Panc1 (cell line): ENCODE results near the gene TMEM170A. TPM values are rescaled to one million over a fixed set of nuclear protein-coding genes. Genes with fewer than 3 reads are reported as not detected.

Experiments used
- ATAC-seq: fragments of 200-7000 bp; cut with Tn5 transposase; 2 replicates; pipeline ENCODE4 v1.9.1; 2020; ENCODE audit warnings: mild to moderate bottlenecking, moderate library complexity
- BruUV-seq: library from RNA; stranded (reverse); fragments of 400-500 nt; replicated peaks from 2 replicates; lab custom pipeline; 2021; lab: Mats Ljungman, UMichigan
- CTCF ChIA-PET: fragments of 300-600 bp; sonication (Branson Sonifier 250); formaldehyde crosslinking; loops from one replicate; lab custom pipeline; 2022; ENCODE audit warnings: antibody characterized with exemption; lab: Charles Lee
- POLR2A ChIA-PET: fragments of 300-600 bp; sonication (Branson Sonifier 250); formaldehyde crosslinking; loops from one replicate; lab custom pipeline; 2022; ENCODE audit warnings: antibody characterized with exemption; lab: Charles Lee
- DNase-seq: peaks from one replicate; pipeline ENCODE4 v3.0.0-alpha.2; 2010; ENCODE audit warnings: low read depth, low spot score
- H3K27ac ChIP-seq: 2 replicates; pipeline ENCODE4 v1.5.1; 2011; ENCODE audit warnings: mild to moderate bottlenecking, low read length, inconsistent platforms
- H3K27me3 ChIP-seq: fragments of 200-500 bp; sonication (Bioruptor generic); 2 replicates; pipeline ENCODE4 v1.6.0; 2014; ENCODE audit warnings: low read length, inconsistent platforms; ENCODE audit not compliant: control insufficient read depth, insufficient read depth
- H3K36me3 ChIP-seq: fragments of 200-500 bp; sonication (Bioruptor generic); 2 replicates; pipeline ENCODE4 v1.5.1; 2014; ENCODE audit warnings: inconsistent platforms, mild to moderate bottlenecking, low read length, moderate library complexity; ENCODE audit not compliant: control insufficient read depth, insufficient read depth
- H3K4me1 ChIP-seq: 2 replicates; pipeline ENCODE4 v1.5.1; 2011; ENCODE audit warnings: inconsistent platforms, mild to moderate bottlenecking, low read length, moderate library complexity; ENCODE audit not compliant: control insufficient read depth, insufficient read depth
- H3K4me3 ChIP-seq, 2 experiments: 2 replicates each; pipeline ENCODE4 v1.5.1; 2011 to 2012; ENCODE audit warnings: low read depth in 2 of 2, low read length in 2 of 2, mild to moderate bottlenecking in 2 of 2, inconsistent platforms in 1 of 2, moderate library complexity in 1 of 2
- H3K9me3 ChIP-seq: fragments of 200-500 bp; sonication (Bioruptor generic); 2 replicates; pipeline ENCODE4 v1.5.1; 2014; ENCODE audit warnings: low read depth, mild to moderate bottlenecking, inconsistent platforms, low read length, moderate library complexity; ENCODE audit not compliant: control insufficient read depth, insufficient read depth
- POLR2AphosphoS5 ChIP-seq: IDR thresholded peaks from 2 replicates; pipeline ENCODE4 v1.6.1; 2012; ENCODE audit warnings: mild to moderate bottlenecking, low read depth, low read length, moderate library complexity
- SIN3A ChIP-seq: IDR thresholded peaks from 2 replicates; pipeline ENCODE4 v1.6.1; 2012; ENCODE audit warnings: low read depth, mild to moderate bottlenecking, low read length, moderate library complexity, borderline replicate concordance; ENCODE audit not compliant: insufficient read depth
- TCF7L2 ChIP-seq: IDR thresholded peaks from 2 replicates; pipeline ENCODE4 v1.6.1; 2011; ENCODE audit warnings: mild to moderate bottlenecking, low read depth, low read length, inconsistent platforms
- in situ Hi-C: cut with HindIII; loops from 2 replicates; pipeline ENCODE4 v1.10.0; 2016; ENCODE audit warnings: low sequenced_read_pairs, low pct_unique_long_range_greater_than_20kb
- intact Hi-C: fragments of 100-400 bp; cut with micrococcal nuclease; formaldehyde crosslinking; loops from one replicate; pipeline ENCODE4 v1.10.0; 2022; ENCODE audit not compliant: unreplicated experiment
- total RNA-seq: library from RNA; stranded (reverse); gene quantifications from one replicate; pipeline ENCODE4 v1.2.1, GENCODE V29; 2021; ENCODE audit not compliant: unreplicated experiment
- TF ChIP-seq, protein P1 (sequence below): fragments of 450-650 bp; IDR thresholded peaks from 2 replicates; pipeline ENCODE4 v1.5.1; 2017; ENCODE audit warnings: mild to moderate bottlenecking
- TF ChIP-seq, protein P2 (sequence below), 2 experiments: IDR thresholded peaks; 2 replicates each; pipeline ENCODE4 v1.6.1; 2011 to 2012; ENCODE audit warnings: low read depth in 2 of 2, control low read depth in 1 of 2, low read length in 1 of 2, mild to moderate bottlenecking in 1 of 2, moderate library complexity in 1 of 2; ENCODE audit not compliant: insufficient read depth in 1 of 2

The TMEM170A gene
- total RNA-seq, 1 experiment from 2014 or later = 19.0 TPM

- H3K4me3 ChIP-seq = no peak overlapping the region
- H3K36me3 ChIP-seq = no peaks in the 10 kb centered on the region
- no peak overlapping the region for H3K27ac ChIP-seq
- TF ChIP-seq, protein P1, sequence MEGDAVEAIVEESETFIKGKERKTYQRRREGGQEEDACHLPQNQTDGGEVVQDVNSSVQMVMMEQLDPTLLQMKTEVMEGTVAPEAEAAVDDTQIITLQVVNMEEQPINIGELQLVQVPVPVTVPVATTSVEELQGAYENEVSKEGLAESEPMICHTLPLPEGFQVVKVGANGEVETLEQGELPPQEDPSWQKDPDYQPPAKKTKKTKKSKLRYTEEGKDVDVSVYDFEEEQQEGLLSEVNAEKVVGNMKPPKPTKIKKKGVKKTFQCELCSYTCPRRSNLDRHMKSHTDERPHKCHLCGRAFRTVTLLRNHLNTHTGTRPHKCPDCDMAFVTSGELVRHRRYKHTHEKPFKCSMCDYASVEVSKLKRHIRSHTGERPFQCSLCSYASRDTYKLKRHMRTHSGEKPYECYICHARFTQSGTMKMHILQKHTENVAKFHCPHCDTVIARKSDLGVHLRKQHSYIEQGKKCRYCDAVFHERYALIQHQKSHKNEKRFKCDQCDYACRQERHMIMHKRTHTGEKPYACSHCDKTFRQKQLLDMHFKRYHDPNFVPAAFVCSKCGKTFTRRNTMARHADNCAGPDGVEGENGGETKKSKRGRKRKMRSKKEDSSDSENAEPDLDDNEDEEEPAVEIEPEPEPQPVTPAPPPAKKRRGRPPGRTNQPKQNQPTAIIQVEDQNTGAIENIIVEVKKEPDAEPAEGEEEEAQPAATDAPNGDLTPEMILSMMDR = no peak
- TF ChIP-seq TCF7L2 (no peak), POLR2AphosphoS5 (no peak), SIN3A (no peak)
- TF ChIP-seq, protein P2, sequence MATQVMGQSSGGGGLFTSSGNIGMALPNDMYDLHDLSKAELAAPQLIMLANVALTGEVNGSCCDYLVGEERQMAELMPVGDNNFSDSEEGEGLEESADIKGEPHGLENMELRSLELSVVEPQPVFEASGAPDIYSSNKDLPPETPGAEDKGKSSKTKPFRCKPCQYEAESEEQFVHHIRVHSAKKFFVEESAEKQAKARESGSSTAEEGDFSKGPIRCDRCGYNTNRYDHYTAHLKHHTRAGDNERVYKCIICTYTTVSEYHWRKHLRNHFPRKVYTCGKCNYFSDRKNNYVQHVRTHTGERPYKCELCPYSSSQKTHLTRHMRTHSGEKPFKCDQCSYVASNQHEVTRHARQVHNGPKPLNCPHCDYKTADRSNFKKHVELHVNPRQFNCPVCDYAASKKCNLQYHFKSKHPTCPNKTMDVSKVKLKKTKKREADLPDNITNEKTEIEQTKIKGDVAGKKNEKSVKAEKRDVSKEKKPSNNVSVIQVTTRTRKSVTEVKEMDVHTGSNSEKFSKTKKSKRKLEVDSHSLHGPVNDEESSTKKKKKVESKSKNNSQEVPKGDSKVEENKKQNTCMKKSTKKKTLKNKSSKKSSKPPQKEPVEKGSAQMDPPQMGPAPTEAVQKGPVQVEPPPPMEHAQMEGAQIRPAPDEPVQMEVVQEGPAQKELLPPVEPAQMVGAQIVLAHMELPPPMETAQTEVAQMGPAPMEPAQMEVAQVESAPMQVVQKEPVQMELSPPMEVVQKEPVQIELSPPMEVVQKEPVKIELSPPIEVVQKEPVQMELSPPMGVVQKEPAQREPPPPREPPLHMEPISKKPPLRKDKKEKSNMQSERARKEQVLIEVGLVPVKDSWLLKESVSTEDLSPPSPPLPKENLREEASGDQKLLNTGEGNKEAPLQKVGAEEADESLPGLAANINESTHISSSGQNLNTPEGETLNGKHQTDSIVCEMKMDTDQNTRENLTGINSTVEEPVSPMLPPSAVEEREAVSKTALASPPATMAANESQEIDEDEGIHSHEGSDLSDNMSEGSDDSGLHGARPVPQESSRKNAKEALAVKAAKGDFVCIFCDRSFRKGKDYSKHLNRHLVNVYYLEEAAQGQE (IDR thresholded peaks at IDR 0.05; ENCODE audit: insufficient read depth in 1 of 2, low read depth in 2 of 2, low read length in 1 of 2) = no peak
- no peaks in the 10 kb centered on the region for H3K27me3 ChIP-seq
- no peaks in the 10 kb centered on the region for H3K9me3 ChIP-seq
- ATAC-seq (no peak), DNase-seq (no peak)
- H3K4me1 ChIP-seq = no peaks in the 10 kb centered on the region
- ChIA-PET POLR2A (no interaction called here), CTCF (no interaction called here)
- in situ Hi-C loops = no loop called here
- no TSS peak for BruUV-seq
- intact Hi-C loops = loop anchor here (10.0 kb wide), 1 partner anchor 75 kb away; the partner anchor contains the start of gene TMEM231
Measured at GRCh38 chr16:75479421-75479990, 15.0 kb upstream of the TMEM170A start.

DNA sequence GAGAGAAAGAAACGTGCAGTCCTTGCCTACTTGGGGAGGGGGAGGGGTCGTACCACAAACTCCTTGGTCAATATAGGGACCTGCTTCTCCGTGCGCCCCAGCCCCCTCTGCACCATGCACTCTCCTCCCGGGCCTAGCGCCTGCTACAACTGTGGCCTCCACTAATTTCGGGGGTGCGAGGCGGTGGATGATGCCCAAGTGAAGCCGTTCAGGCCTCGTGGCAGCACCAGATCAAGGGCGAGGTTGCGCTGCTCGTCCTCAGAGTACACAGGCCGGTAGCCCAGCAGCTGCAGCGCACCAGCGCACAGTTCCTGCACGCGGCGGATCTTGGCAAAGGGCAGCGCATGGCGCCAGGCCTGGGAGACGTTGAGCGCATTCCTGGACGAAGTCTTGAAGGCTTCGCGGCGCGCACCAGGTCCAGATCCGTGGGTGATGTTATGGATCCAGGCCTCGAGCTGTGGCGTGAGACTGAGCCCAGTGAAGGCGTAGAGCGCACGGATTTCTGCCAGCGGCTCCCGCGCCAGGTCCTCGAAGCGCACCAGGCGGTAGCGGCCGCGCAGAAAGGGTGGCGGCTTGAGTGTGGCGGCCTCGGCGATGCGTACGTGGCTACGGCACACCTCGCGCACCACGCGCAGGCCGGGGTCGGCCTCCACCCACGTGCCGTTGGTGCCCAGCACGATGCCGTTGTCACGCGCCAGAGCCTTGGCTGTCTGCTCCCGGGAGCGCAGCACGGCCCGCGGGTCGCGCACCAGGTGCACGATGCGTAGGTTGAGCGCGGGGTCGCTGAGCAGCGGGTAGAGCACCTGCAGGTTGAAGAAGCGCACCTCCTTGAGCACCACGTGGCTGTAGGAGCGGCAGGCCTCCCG is 14.2 kb upstream of the TMEM170A start:
- no TSS peak for BruUV-seq
- ATAC-seq = no peak
- ChIA-PET POLR2A (no interaction called here), CTCF (no interaction called here)
- H3K36me3 ChIP-seq = no peaks in the 10 kb centered on the region
- TF ChIP-seq, protein P1 = no peak
- no peak for TF ChIP-seq TCF7L2
- TF ChIP-seq, protein P2 (IDR thresholded peaks at IDR 0.05; ENCODE audit: insufficient read depth in 1 of 2, low read depth in 2 of 2, low read length in 1 of 2) = no peak
- no peak for TF ChIP-seq POLR2AphosphoS5
- TF ChIP-seq SIN3A = no peak
- H3K27me3 ChIP-seq = no peaks in the 10 kb centered on the region
- H3K27ac ChIP-seq = no peak overlapping the region
- H3K9me3 ChIP-seq = no peaks in the 10 kb centered on the region
- H3K4me3 ChIP-seq = no peak overlapping the region
- intact Hi-C loops = loop anchor here (10.0 kb wide), 1 partner anchor 76 kb away; the partner anchor contains the start of gene TMEM231
- no peak for DNase-seq
- H3K4me1 ChIP-seq = no peaks in the 10 kb centered on the region
- in situ Hi-C loops = no loop called here
